Neuronal stem cell (in vitro differentiated cells): ENCODE results near the gene TRMT112.
A peak's percentile ranks its signal among the peaks of the same experiment; 100 is the strongest.

Experiments used
- DNase-seq: peaks from one replicate; pipeline ENCODE4 v3.0.0-alpha.2; 2013; ENCODE audit warnings: low spot score
- H2AFZ ChIP-seq: one replicate; pipeline ENCODE4 v1.6.1; 2013; ENCODE audit warnings: mild to moderate bottlenecking, low read length, inconsistent platforms
- H2AK5ac ChIP-seq: 2 replicates; pipeline ENCODE4 v1.6.1; 2013; ENCODE audit warnings: low read depth, mild to moderate bottlenecking, inconsistent platforms, low read length, moderate library complexity, mixed read lengths
- H2BK120ac ChIP-seq: 2 replicates; pipeline ENCODE4 v1.6.1; 2013; ENCODE audit warnings: low read depth, mild to moderate bottlenecking, inconsistent platforms, low read length, moderate library complexity, mixed read lengths
- H2BK12ac ChIP-seq: one replicate; pipeline ENCODE4 v1.6.1; 2013; ENCODE audit warnings: low read length, inconsistent platforms
- H2BK15ac ChIP-seq: 2 replicates; pipeline ENCODE4 v1.6.1; 2013; ENCODE audit warnings: mild to moderate bottlenecking, low read length, inconsistent platforms, mixed read lengths
- H2BK5ac ChIP-seq: one replicate; pipeline ENCODE4 v1.6.1; 2013; ENCODE audit warnings: inconsistent platforms, mild to moderate bottlenecking, low read length, moderate library complexity
- H3K14ac ChIP-seq: one replicate; pipeline ENCODE4 v1.6.1; 2013; ENCODE audit warnings: low read length, inconsistent platforms
- H3K18ac ChIP-seq: 2 replicates; pipeline ENCODE4 v1.6.1; 2013; ENCODE audit warnings: low read length, inconsistent platforms
- H3K23ac ChIP-seq: 2 replicates; pipeline ENCODE4 v1.6.1; 2013; ENCODE audit warnings: low read depth, mild to moderate bottlenecking, mixed read lengths, low read length, inconsistent platforms; ENCODE audit not compliant: poor library complexity
- H3K27ac ChIP-seq: replicated peaks from 3 replicates; pipeline ENCODE4 v1.5.1; 2013; ENCODE audit warnings: low read length, inconsistent platforms
- H3K27me3 ChIP-seq, 3 experiments: 2 replicates each; pipeline ENCODE4 v1.6.1; 2013; ENCODE audit warnings: low read length in 3 of 3, mild to moderate bottlenecking in 2 of 3, inconsistent platforms in 1 of 3, low read depth in 1 of 3, mixed read lengths in 1 of 3, moderate library complexity in 1 of 3; ENCODE audit not compliant: control insufficient read depth in 3 of 3, insufficient read depth in 3 of 3
- H3K36me3 ChIP-seq, 2 donors: replicated peaks in 1 of 2; 2 replicates each; pipeline ENCODE4 v1.6.1; 2013; ENCODE audit warnings: low read length in 2 of 2; ENCODE audit not compliant: control insufficient read depth in 2 of 2, insufficient read depth in 2 of 2
- H3K4ac ChIP-seq: 2 replicates; pipeline ENCODE4 v1.6.1; 2013; ENCODE audit warnings: inconsistent platforms, mild to moderate bottlenecking, low read length, moderate library complexity
- H3K4me1 ChIP-seq, 2 donors: 1 replicate in 1 of 2; 2 replicates in 1 of 2; pipeline ENCODE4 v1.6.1; 2013; ENCODE audit warnings: low read length in 2 of 2, low read depth in 1 of 2; ENCODE audit not compliant: control insufficient read depth in 2 of 2, insufficient read depth in 1 of 2
- H3K4me2 ChIP-seq: one replicate; pipeline ENCODE4 v1.6.1; 2013; ENCODE audit warnings: mild to moderate bottlenecking, low read length, inconsistent platforms; ENCODE audit not compliant: insufficient read depth, poor library complexity, severe bottlenecking
- H3K4me3 ChIP-seq, 2 donors: 2 replicates each; pipeline ENCODE4 v1.5.1; 2013; ENCODE audit warnings: low read length in 2 of 2, mild to moderate bottlenecking in 2 of 2, inconsistent platforms in 1 of 2, moderate library complexity in 1 of 2
- H3K79me1 ChIP-seq: one replicate; pipeline ENCODE4 v1.6.1; 2013; ENCODE audit warnings: low read depth, mild to moderate bottlenecking, inconsistent platforms, low read length, moderate library complexity
- H3K9ac ChIP-seq: one replicate; pipeline ENCODE4 v1.6.1; 2013; ENCODE audit warnings: mild to moderate bottlenecking, low read depth, low read length, inconsistent platforms; ENCODE audit not compliant: poor library complexity
- H3K9me3 ChIP-seq, 2 donors: replicated peaks in 1 of 2; 2 replicates each; pipeline versions ENCODE3 to v1.6.1; 2013; ENCODE audit warnings: low read length in 2 of 2, mild to moderate bottlenecking in 2 of 2, inconsistent platforms in 1 of 2, low read depth in 1 of 2, mixed read lengths in 1 of 2, moderate library complexity in 1 of 2; ENCODE audit not compliant: control insufficient read depth in 2 of 2, insufficient read depth in 1 of 2
- H4K8ac ChIP-seq: one replicate; pipeline ENCODE4 v1.6.1; 2013; ENCODE audit warnings: low read depth, mild to moderate bottlenecking, inconsistent platforms, low read length, moderate library complexity
- H4K91ac ChIP-seq: one replicate; pipeline ENCODE4 v1.6.1; 2013; ENCODE audit warnings: low read length, low read depth, mild to moderate bottlenecking, inconsistent platforms; ENCODE audit not compliant: poor library complexity
- WGBS, 2 donors: extraction: QIAGEN DNeasy Blood & Tissue Kit; methylation state at CpG; one replicate each; pipeline ENCODE4 v1.1.7; 2013; ENCODE audit warnings: missing lambda C conversion rate in 2 of 2, mixed read lengths in 1 of 2; ENCODE audit not compliant: insufficient read length in 2 of 2, insufficient replicate concordance in 1 of 2; ENCODE audit errors: extremely low coverage in 2 of 2; 5-methylcytosine and 5-hydroxymethylcytosine counted together

Gene TRMT112

DNA sequence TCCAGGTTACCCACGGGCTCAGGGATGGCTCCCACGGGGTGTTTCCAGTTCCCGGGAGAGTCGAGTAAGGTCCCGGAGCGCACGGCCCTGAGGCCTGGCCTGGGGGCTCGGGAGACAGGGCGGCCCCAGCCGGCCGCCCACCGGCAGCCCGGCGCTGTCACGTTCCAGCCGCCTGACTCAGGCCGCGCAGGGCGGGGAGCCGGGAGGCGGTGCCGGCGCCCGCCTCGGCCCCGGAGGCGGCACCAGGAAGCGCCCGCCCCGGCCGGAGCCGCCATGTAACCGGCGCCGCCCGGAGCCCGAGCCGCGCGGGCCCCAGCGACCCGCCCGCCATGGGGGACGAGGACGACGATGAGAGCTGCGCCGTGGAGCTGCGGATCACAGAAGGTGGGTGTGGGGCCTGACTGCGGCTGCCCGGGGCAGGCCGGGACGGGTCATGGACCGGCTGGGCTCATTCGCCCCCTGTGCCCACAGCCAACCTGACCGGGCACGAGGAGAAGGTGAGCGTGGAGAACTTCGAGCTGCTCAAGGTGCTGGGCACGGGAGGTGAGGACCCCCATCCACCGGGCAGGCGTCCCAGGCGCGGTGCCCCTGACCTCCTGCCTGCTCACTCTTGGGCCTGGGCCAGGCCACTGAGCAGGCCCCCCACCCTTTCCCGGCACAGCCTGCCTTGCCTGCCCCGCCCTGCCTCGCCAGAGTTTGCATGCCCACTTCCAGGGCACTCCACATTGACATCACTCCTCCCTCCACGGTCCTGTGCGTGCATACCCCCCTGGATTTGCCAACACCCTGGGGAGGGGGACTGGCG lies 41.8 kb upstream of the TRMT112 start, which contains the start of gene RPS6KA4:
Gene RPS6KA4, plus strand, starts transcription at position 256 of the 805 bp plus-strand sequence. Its CDS starts 74 bp downstream, at position 330.
- Histone ChIP-seq H3K79me1 (peaks cover 6% of the 10 kb centered on the region), H2BK12ac (peak within 1 kb of the TSS; percentile 97), H2AK5ac (peak within 1 kb of the TSS; percentile 98), H3K4me3 (peak within 1 kb of the TSS; percentile 90 to 96), H2BK15ac (peak within 1 kb of the TSS; percentile 83), H4K8ac (peak within 1 kb of the TSS; percentile 72), H3K27ac (no peak within 1 kb of the TSS), H3K9ac (peak within 1 kb of the TSS; percentile 99), H3K4me2 (peak within 1 kb of the TSS; percentile 93), H3K27me3 (no peaks in the 10 kb centered on the region), H3K9me3 (no peaks in the 10 kb centered on the region), H2BK5ac (peak within 1 kb of the TSS; percentile 94), H3K23ac (peak within 1 kb of the TSS; percentile 97), H3K4ac (peak within 1 kb of the TSS; percentile 98), H4K91ac (peak within 1 kb of the TSS; percentile 95), H3K14ac (peak within 1 kb of the TSS; percentile 94), H2AFZ (peak within 1 kb of the TSS; percentile 99), H3K18ac (peak within 1 kb of the TSS; percentile 100), H3K4me1 (peaks cover 28% of the 10 kb centered on the region in 2 donors), H2BK120ac (peak within 1 kb of the TSS; percentile 98), H3K36me3 (peaks cover 7 to 38% of the 10 kb centered on the region in 2 donors)
- peak; percentile 57 for DNase-seq
- WGBS, 2 donors: no CpG with 5 or more reads among the region's 70 CpGs

DNA sequence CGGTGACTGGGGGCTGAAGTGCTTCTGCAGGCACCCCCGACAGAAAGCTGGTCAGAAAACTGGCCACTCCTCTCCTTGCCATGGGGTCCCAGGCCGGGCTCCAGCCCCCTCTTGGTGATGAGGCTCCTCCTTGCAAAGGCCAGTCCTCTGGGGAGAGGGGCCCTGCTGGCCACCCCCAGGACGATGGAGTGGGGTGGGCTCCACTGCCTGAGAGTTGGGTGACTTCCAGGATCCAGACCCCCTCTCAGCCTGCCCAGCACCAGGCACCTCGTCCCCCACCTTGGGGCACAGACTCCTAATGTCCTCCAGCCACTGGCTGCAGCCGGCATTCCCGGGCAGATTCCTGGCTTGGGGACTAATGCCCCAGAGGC lies 41.2 kb upstream of the TRMT112 start:
- H3K4me1 ChIP-seq: peaks cover 28 to 31% of the 10 kb centered on the region in 2 donors
- peak overlapping the region; percentile 99 for H2AFZ ChIP-seq
- peaks cover 8% of the 10 kb centered on the region for H3K79me1 ChIP-seq
- H3K4me3 ChIP-seq: peak overlapping the region; percentile 90 to 96
- H3K4ac ChIP-seq: peak overlapping the region; percentile 0
- H3K9me3 ChIP-seq: no peaks in the 10 kb centered on the region
- no peak overlapping the region for H4K91ac ChIP-seq
- no peak overlapping the region for H3K27ac ChIP-seq
- peak overlapping the region; percentile 81 for H3K23ac ChIP-seq
- no peak overlapping the region for H3K9ac ChIP-seq
- H2BK5ac ChIP-seq: peak overlapping the region; percentile 94
- WGBS, 2 donors: no CpG with 5 or more reads among the region's 7 CpGs
- peak overlapping the region; percentile 47 for H2BK12ac ChIP-seq
- peak overlapping the region; percentile 52 for H2BK15ac ChIP-seq
- peak overlapping the region; percentile 72 for H4K8ac ChIP-seq
- peaks cover 7 to 32% of the 10 kb centered on the region in 2 donors for H3K36me3 ChIP-seq
- peak overlapping the region; percentile 42 for H3K14ac ChIP-seq
- H2AK5ac ChIP-seq: peak overlapping the region; percentile 77
- H3K27me3 ChIP-seq: no peaks in the 10 kb centered on the region
- peak overlapping the region; percentile 93 for H3K4me2 ChIP-seq
- no peak overlapping the region for H2BK120ac ChIP-seq
- H3K18ac ChIP-seq: peak overlapping the region; percentile 92
- DNase-seq: no peak

DNA sequence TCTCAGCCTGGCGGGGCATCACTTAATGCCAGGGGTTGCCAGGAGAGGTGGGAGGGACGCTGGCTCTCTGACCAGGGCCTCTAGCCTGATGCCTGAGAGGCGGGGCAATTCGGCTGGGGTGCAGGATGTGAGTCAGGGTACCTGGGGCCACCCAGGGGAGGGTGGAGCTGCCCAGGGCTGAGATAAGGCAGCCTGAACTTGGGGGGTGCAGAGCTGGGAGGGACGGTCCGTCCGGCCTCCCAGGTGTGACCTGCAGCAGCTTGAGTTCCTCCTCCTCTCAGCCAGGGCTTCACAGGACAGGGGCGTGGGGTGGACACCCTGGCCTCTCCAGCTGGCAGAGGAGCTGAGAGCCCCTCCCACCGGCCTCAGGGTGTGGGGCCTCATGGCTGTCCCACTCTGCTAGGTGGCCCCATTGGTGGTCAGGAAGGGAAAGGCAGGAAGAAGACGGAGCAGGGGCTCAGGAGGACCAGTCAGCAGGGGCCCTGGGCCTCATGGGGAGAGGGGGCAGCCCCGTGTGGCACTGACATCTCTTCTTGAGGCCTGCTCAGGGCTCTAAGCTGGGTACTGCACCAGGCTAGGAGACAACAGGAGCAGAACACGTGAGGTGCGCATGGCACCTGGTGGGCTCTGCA lies 40.7 kb upstream of the TRMT112 start:
- peaks cover 8% of the 10 kb centered on the region for H3K79me1 ChIP-seq
- H3K9ac ChIP-seq: no peak overlapping the region
- H3K4ac ChIP-seq: peak overlapping the region; percentile 77
- peak overlapping the region; percentile 81 for H3K23ac ChIP-seq
- peak overlapping the region; percentile 52 for H2BK15ac ChIP-seq
- DNase-seq: no peak
- H3K18ac ChIP-seq: peak overlapping the region; percentile 92
- peak overlapping the region; percentile 72 for H4K8ac ChIP-seq
- H3K4me1 ChIP-seq: peaks cover 28 to 33% of the 10 kb centered on the region in 2 donors
- peak overlapping the region; percentile 42 for H3K14ac ChIP-seq
- peak overlapping the region; percentile 77 for H2AK5ac ChIP-seq
- no CpG with 5 or more reads among the region's 13 CpGs for WGBS, 2 donors
- peaks cover 7 to 27% of the 10 kb centered on the region in 2 donors for H3K36me3 ChIP-seq
- peak overlapping the region; percentile 11 for H2BK5ac ChIP-seq
- H3K9me3 ChIP-seq: no peaks in the 10 kb centered on the region
- H3K27ac ChIP-seq: no peak overlapping the region
- H3K4me2 ChIP-seq: peak overlapping the region; percentile 93
- H4K91ac ChIP-seq: peak overlapping the region; percentile 22
- H3K27me3 ChIP-seq: no peaks in the 10 kb centered on the region
- peak overlapping the region; percentile 97 for H2BK12ac ChIP-seq
- no peak overlapping the region for H2BK120ac ChIP-seq
- peak overlapping the region; percentile 27 to 96 for H3K4me3 ChIP-seq
- peak overlapping the region; percentile 99 for H2AFZ ChIP-seq

DNA sequence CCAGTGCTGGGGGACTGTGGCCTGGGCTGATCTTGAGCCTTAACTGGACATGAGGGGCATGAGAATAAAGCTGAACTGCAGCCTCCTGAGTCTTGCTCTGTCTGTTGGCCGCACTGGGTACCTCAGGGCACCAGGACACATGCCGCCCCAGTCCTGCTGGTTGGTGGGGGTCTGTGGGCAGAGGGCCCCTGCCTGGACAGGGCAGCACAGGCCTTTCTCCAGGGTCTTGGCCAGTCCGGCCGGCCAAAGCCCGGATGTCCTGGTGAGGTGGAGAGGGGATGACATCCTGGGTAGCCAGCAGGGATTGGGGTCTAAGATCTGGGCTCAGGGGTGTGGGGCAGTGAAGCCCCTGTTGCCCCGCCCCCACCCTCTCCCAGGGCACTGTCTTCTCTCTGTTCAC lies 40.1 kb upstream of the TRMT112 start:
- Histone ChIP-seq H2BK5ac (peak overlapping the region; percentile 82), H3K4me2 (no peak overlapping the region), H2AFZ (peak overlapping the region; percentile 35), H3K4me3 (no peak overlapping the region), H3K4me1 (peaks cover 28 to 33% of the 10 kb centered on the region in 2 donors), H3K9ac (peak overlapping the region; percentile 30), H4K91ac (no peak overlapping the region), H3K36me3 (peaks cover 7 to 23% of the 10 kb centered on the region in 2 donors), H3K18ac (peak overlapping the region; percentile 92), H2BK120ac (peak overlapping the region; percentile 61), H2BK12ac (peak overlapping the region; percentile 90), H3K79me1 (peaks cover 8% of the 10 kb centered on the region), H3K23ac (peak overlapping the region; percentile 43), H4K8ac (peak overlapping the region; percentile 65), H3K14ac (peak overlapping the region; percentile 38), H2AK5ac (peak overlapping the region; percentile 77), H3K27me3 (no peaks in the 10 kb centered on the region), H3K27ac (no peak overlapping the region), H3K9me3 (no peaks in the 10 kb centered on the region), H3K4ac (no peak overlapping the region), H2BK15ac (peak overlapping the region; percentile 52)
- DNase-seq: no peak
- no CpG with 5 or more reads among the region's 6 CpGs for WGBS, 2 donors
